AML-193 (cell line): ENCODE results near the gene CNTN5.
"Not testable (repeated sequence)": the region's sequence is repeated elsewhere in the genome, so short reads cannot be mapped to it uniquely, and the experiment has no call there.

ENCODE experiments used
- DNase-seq, 2 experiments: peaks; one replicate each; lab custom pipeline; 2025; lab: John Stamatoyannopoulos, UW

Gene CNTN5

DNA sequence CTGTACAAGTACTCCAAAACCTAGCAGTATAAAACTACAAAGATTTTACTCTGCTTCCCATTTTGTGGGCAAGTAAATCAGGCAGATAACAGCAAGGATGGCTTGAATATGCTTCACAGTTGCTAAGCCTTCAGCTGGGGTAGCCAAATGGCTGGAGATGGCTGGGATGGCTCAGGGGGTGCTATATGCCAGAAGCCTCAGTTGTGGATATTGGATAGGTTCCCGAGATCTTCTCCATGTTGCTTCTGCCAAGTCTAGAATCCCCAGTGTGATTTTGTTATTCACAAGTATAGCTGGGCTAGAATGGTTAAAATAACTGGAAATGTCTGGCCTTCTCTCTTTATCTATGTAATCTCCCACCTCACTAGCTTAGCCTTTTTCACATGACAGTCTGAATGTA, 1194.0 kb downstream of the CNTN5 start:
- DNase-seq = no peak

- no peak for DNase-seq
Observed at GRCh38 chr11:100220801-100221200, 1200.1 kb downstream of the CNTN5 start.

GRCh38 chr11:100221791-100222190, 1201.0 kb downstream of the CNTN5 start:
- no peak for DNase-seq

DNA sequence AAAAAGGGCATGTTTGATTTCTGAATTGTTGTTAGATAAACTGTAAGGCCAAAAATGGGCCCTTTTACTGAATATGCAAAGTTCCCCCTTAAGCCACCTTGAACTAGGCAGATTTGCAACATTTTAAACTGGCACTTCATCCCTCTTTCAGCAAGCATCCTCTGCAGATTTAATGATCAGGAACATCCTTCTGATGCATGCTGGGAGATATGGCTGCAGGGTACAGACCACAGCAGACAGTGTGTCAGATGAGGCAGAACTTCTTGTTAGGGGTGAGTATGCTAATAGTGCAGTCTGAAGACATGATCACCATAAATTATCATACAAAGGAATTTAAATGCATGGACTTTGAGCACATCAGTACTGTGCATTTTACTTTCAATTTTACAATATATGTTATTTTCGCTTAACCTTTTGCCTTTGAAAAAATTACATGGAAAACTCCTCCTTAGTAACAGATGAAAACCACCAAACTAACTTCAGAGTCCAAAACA, 1203.8 kb downstream of the CNTN5 start:
- DNase-seq = no peak

GRCh38 chr11:100229086-100229485, 1208.3 kb downstream of the CNTN5 start:
- no peak for DNase-seq

GRCh38 chr11:100232006-100232405, 1211.3 kb downstream of the CNTN5 start:
- no peak for DNase-seq

- DNase-seq = no peak
Observed at GRCh38 chr11:100235085-100235484, 1214.3 kb downstream of the CNTN5 start.

DNA sequence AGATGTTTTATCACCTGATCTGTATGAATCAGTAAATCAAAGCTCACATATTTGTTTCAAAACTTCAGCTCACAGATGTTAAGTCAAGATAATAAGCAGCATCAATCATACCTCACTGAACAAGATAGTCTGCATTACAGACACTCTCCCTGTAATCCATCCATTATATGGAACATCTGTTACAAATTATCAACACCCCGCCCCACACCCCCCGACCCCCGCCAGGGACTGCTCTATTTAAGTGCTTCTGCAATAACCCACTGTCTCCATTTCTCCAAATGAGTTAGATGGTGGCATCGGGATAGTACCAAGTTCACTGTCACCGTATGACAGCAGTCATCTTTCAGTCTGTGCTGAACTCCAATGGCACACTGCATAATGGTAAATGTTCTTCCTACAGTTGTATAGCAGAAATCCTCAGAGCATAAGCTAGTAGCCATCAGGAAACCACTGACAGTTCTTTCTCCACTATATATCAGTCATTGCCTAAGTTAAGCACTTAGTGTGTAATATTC, 1219.3 kb downstream of the CNTN5 start:
- no peak for DNase-seq

- no peak for DNase-seq
Observed at GRCh38 chr11:100247704-100248103, 1227.0 kb downstream of the CNTN5 start.

DNA sequence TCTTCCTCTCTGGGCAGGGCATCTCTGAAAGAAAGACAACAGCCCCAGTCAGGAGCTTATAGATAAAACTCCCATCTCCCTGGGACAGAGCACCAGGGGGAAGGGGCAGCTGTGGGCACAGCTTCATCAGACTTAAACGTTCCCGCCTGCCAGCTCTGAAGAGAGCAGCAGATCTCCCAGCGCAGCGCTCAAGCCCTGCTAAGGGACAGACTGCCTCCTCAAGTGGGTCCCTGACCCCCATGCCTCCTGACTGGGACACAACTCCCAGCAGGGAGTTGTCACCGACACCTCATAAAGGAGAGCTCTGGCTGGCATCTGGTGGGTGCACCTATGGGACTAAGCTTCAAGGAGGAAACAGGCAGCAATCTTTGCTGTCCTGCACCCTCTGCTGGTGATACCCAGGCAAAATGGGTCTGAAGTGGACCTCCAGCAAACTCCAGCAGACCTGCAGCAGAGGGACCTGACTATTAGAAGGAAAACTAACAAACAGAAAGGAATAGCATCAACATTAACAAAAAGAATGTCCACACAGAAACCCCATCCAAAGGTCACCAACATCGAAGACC, 1236.6 kb downstream of the CNTN5 start:
- not testable (repeated sequence) for DNase-seq

DNA sequence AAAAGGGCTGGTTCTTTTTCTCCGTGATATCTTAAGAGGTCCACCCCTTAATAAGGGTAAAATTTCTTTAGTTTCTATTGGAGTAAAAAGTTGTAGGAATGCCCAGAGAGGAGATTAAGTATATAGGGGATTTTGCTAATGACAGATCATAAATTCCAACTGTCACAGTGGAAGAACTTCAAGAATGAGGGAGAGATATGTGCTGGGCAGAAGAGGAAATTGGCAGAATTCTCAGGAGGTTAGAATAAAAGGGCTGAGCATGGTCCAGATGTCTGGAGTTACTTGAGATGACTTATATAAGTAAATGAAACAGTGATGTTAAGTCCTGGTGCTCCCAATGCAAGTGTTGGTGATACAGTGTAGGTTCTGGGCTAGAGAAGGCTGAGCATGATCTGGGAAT, 1248.8 kb downstream of the CNTN5 start:
- no peak for DNase-seq

- no peak for DNase-seq
Observed at GRCh38 chr11:100273066-100273815, 1252.5 kb downstream of the CNTN5 start.

GRCh38 chr11:100274466-100274865, 1253.7 kb downstream of the CNTN5 start:
- DNase-seq = not testable (repeated sequence)

- no peak for DNase-seq
Observed at GRCh38 chr11:100294748-100295147, 1274.0 kb downstream of the CNTN5 start.

- DNase-seq = no peak
Observed at GRCh38 chr11:100296051-100296679, 1275.4 kb downstream of the CNTN5 start.

GRCh38 chr11:100297516-100297915, 1276.8 kb downstream of the CNTN5 start:
- no peak for DNase-seq

GRCh38 chr11:100302824-100303223, 1282.1 kb downstream of the CNTN5 start:
- DNase-seq = no peak

GRCh38 chr11:100303897-100304296, 1283.1 kb downstream of the CNTN5 start:
- DNase-seq = no peak

GRCh38 chr11:100308202-100308601, 1287.5 kb downstream of the CNTN5 start:
- no peak for DNase-seq

DNA sequence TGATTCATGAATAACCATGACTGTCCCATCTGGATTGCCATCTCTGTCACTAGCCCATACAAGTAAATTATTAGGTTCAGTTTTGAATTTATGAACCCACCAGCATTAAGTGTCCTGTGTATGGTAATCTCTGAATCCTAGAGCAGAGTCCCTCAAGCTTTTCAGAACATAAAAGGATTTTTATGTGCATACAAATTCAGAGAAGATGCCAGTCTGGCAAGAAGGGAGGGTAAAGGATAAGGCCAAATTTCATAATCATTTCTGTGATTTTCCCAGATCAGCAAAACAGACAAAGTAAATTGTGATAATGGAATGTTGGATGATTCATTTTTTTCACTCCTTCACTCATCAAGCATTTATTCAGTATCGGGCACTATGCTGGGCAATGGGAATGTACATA, 1295.2 kb downstream of the CNTN5 start:
- no peak for DNase-seq

DNA sequence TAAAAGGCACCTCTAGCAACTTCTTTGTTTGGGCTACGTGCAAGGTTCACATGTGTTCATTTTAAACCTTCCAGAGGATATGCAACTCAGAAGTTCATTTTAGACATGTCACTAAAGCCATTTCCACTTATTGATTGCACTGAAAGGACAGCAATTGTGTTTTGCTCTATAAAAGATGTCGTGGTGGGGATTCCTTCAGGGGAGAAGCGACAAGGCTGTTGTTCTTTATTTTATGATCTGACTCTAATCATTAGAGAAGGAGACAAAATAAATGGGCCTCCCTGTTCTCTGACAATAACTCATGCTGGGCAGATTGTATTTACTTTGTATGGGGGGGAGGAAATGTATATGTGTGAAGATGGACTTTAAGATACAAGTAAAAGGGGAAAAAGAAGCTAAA, 1296.2 kb downstream of the CNTN5 start:
- DNase-seq = no peak

DNA sequence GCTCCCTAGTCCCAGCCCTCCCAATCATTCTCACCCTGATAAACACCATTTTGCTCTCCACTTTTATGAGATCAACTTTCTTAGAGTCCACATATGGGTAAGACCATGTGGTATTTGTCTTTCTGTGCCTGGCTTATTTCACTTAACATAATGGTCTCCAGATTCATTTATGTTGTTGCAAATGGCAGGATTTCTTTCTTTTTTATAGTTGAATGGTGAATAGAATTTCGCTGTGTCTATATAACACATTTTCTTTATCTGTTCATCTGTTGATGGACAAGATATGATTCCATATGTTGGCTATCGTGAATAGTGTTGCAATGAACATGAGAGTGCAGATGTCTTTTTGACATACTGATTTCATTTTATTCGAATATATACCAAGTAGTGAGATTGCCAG, 1298.9 kb downstream of the CNTN5 start:
- no peak for DNase-seq
